IPS DF 4.7 (cell line): Measurements from ENCODE around the gene ADGRB3.
"Not testable (repeated sequence)": the region's sequence is repeated elsewhere in the genome, so short reads cannot be mapped to it uniquely, and the experiment has no call there.

Experiments used
- DNase-seq: peaks from one replicate; pipeline ENCODE4 v3.0.0-alpha.2; 2013; ENCODE audit warnings: low spot score; ENCODE audit errors: extremely low read depth

Gene ADGRB3

DNA sequence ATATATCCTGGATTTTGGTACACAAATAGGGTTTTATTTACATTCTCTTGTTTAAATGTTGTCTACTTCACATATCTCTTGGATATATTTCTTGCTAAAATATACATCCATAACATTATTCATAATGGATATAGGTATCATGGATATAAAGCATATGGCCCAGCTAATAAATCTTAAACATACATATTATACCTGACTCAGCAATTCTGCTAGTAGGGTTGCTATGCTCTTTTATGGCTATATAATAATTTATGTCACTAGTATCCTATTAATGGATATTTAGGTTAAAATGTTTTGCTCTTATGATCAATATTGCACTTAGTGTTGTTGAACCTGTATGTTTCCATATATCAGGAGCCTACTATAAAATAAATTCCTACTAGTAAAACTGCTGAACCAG, 786.2 kb downstream of the ADGRB3 start:
- DNase-seq: no peak

DNA sequence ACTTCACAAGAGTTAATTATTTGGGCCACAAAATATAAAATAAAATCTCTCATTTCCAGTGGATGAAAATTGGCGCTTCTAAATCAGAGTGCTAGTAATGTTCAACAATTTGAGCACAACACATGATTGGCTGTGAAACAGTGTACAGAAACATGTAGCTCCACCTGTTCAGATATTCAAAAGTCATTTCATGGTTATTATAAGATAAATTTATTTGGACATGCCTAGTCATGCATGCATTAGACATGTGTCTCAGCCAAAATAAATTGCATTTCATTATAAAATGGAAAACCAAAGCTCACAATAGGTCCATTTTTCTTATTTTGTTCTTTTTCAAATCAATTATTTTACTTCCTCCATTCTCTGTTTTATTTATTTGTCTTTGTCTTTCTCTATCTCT, 786.9 kb downstream of the ADGRB3 start:
- DNase-seq: no peak

DNA sequence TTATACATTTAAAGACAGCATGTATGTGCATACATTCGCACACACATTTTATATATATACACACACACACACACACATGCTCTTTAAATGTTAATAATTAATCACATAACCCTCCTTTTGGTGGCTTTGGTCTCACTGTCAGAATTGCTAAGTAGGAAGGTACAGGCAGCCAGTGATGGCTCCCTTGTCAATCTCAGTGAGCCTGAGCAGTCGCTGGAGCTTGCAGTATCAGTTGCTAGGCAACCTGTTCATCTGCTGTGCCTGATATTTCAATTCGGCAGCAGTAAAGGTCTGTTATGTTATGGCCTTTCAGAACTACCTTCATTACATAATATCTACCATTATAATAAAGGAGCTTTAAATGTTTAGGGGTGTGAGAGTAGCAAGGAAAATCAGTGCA, 787.4 kb downstream of the ADGRB3 start:
- DNase-seq: no peak

DNA sequence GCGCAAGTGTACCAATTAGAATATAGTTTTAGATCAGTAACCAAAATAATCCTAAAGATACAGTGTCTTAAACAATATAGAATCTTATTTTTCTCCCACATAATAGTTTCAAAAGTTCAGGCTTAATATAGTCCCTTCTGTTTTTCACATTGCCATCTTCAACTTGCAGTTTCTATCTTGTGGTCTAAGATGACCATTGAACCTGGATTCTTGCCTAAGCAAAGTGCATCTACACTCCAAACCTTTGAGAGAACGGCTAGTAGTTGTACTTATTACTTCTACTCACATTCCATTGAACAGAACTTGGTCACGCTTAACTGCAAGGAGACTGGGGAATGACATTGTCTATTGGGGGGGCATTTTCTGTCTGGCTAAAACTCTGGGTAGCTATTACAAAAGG, 788.7 kb downstream of the ADGRB3 start:
- no peak for DNase-seq

DNA sequence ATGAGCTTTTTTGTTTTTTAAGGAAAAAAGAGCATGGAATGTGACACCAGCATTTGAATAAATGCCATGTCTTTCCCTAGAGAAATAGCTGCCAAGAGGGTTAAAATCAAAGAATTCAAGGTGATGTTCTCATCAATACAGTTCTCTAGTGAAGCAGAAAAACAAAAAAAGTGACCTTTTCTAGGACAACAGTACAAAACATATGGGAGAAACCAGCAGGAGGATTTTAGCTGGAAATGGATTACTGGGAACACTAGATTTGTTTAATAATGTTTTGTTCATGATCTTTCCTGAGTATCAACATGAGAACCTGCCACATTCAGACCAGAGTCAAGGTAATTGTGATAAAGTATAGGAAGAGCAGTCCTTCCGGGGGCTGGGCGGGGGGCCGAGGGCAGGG, 789.5 kb downstream of the ADGRB3 start:
- no peak for DNase-seq

DNA sequence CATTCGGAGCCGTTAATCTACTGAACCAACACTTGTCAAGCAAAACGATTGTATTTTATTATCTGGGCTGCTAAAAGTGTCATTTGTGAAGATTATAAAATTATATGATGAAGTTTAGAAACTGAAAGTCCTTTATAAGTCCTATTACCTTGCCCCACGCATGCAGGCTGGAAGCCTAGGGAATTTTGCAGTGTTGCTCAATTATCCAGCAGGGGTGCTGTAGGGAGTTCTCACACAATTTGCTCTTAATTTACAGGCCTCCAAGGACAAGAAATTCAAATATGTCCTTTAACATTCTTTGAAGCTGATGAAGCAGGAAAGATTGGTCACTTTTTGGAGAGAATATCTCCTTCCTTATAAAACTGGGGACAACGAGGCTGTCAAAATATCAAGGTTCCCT, 792.8 kb downstream of the ADGRB3 start:
- no peak for DNase-seq

DNA sequence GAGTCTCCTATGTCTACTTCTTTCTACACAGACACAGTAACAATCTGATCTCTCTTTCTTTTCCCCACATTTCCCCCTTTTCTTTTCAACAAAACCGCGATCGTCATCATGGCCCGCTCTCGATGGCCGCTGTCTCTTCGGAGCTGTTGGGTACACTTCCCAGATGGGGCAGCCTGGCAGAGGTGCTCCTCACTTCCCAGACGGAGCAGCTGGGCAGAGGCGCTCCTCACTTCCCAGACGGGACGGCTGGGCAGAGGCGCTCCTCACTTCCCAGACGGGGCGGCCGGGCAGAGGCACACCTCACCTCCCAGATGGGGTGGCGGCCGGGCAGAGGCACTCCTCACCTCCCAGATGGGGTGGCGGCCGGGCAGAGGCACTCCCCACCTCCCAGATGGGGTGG, 797.1 kb downstream of the ADGRB3 start:
- not testable (repeated sequence) for DNase-seq

DNA sequence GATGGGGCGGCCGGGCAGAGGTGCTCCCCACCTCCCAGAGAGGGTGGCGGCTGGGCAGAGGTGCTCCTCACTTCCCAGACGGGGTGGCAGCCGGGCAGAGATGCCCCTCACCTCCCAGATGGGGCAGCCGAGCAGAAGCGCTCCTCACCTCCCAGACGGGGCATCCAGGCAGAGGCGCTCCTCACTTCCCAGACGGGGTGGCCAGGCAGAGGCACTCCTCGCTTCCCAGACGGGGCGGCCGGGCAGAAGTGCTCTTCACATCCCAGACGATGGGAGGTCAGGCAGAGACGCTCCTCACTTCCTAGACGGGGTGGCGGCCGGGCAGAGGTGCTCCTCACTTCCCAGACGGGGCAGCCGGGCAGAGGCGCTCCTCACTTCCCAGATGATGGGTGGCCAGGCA, 798.0 kb downstream of the ADGRB3 start:
- not testable (repeated sequence) for DNase-seq

DNA sequence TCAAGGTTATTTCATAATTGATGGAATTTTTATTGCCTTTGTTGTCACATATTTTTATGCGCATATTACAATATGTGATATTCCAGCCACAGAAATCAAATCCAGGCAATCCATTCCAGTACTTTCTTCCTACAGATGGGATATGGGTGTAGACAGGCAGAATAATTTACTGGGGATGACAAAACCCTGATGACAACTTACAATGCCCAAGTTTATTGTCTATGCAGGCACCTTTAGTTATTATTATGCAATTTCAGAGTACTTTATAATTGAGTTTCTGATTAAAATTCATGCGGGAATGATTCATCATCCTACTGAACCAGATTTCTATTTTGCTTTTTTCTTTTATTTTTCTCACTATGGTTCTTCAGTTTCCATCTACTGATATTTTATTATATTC, 803.0 kb downstream of the ADGRB3 start:
- no peak for DNase-seq
